ENCODE results near the gene LRCH1.

Gene LRCH1

GRCh38 chr13:46629811-46630413 is 76.9 kb downstream of the LRCH1 start:
- in situ Hi-C loops (cut with MboI; ENCODE audit: low sequenced_read_pairs) = no loop called here

- in situ Hi-C loops (cut with MboI; ENCODE audit: low sequenced_read_pairs) = no loop called here
These were observed 77.6 kb downstream of the LRCH1 start for GRCh38 chr13:46630431-46631178.

- in situ Hi-C loops (cut with MboI; ENCODE audit: low sequenced_read_pairs) = no loop called here
These were observed 78.2 kb downstream of the LRCH1 start for GRCh38 chr13:46631179-46631542.

- in situ Hi-C loops (cut with MboI; ENCODE audit: low sequenced_read_pairs) = no loop called here
These were observed 79.2 kb downstream of the LRCH1 start for GRCh38 chr13:46632176-46632575.

GRCh38 chr13:46633416-46633815 is 80.4 kb downstream of the LRCH1 start:
- in situ Hi-C loops (cut with MboI; ENCODE audit: low sequenced_read_pairs) = no loop called here

- in situ Hi-C loops (cut with MboI; ENCODE audit: low sequenced_read_pairs) = no loop called here
These were observed 83.5 kb downstream of the LRCH1 start for GRCh38 chr13:46636451-46636850.

GRCh38 chr13:46637213-46637612 is 84.2 kb downstream of the LRCH1 start:
- in situ Hi-C loops (cut with MboI; ENCODE audit: low sequenced_read_pairs) = no loop called here

GRCh38 chr13:46638262-46638661 is 85.3 kb downstream of the LRCH1 start:
- in situ Hi-C loops (cut with MboI; ENCODE audit: low sequenced_read_pairs) = no loop called here

GRCh38 chr13:46639033-46639981 is 86.3 kb downstream of the LRCH1 start:
- in situ Hi-C loops (cut with MboI; ENCODE audit: low sequenced_read_pairs) = no loop called here

- in situ Hi-C loops (cut with MboI; ENCODE audit: low sequenced_read_pairs) = no loop called here
These were observed 87.9 kb downstream of the LRCH1 start for GRCh38 chr13:46640843-46641242.

- in situ Hi-C loops (cut with MboI; ENCODE audit: low sequenced_read_pairs) = no loop called here
These were observed 88.5 kb downstream of the LRCH1 start for GRCh38 chr13:46641274-46642081.

GRCh38 chr13:46642254-46642653 is 89.3 kb downstream of the LRCH1 start:
- in situ Hi-C loops (cut with MboI; ENCODE audit: low sequenced_read_pairs) = no loop called here

GRCh38 chr13:46643165-46643777 is 90.3 kb downstream of the LRCH1 start:
- in situ Hi-C loops (cut with MboI; ENCODE audit: low sequenced_read_pairs) = no loop called here

- in situ Hi-C loops (cut with MboI; ENCODE audit: low sequenced_read_pairs) = no loop called here
These were observed 91.8 kb downstream of the LRCH1 start for GRCh38 chr13:46644816-46645215.

GRCh38 chr13:46647512-46648065 is 94.6 kb downstream of the LRCH1 start:
- in situ Hi-C loops (cut with MboI; ENCODE audit: low sequenced_read_pairs) = no loop called here

- in situ Hi-C loops (cut with MboI; ENCODE audit: low sequenced_read_pairs) = no loop called here
These were observed 95.2 kb downstream of the LRCH1 start for GRCh38 chr13:46648166-46648607.

- in situ Hi-C loops (cut with MboI; ENCODE audit: low sequenced_read_pairs) = no loop called here
These were observed 96.8 kb downstream of the LRCH1 start for GRCh38 chr13:46649816-46650215.

GRCh38 chr13:46654951-46655350 is 102.0 kb downstream of the LRCH1 start:
- in situ Hi-C loops (cut with MboI; ENCODE audit: low sequenced_read_pairs) = no loop called here

GRCh38 chr13:46655377-46656180 is 102.6 kb downstream of the LRCH1 start:
- in situ Hi-C loops (cut with MboI; ENCODE audit: low sequenced_read_pairs) = no loop called here

Data from HL-60/S4 treated with retinoic acid at 250 ng/mL for 4 days and 3 days (cell line).